ENCODE measurements around the gene KIAA0753.

The KIAA0753 gene

GRCh38 chr17:6554342-6554741, 86.2 kb downstream of the KIAA0753 start:
- Histone ChIP-seq H3K36me3 (ENCODE audit: insufficient read depth, insufficient read length, low read length) (no peaks in the 10 kb centered on the region), H3K27me3 (ENCODE audit: insufficient read depth, insufficient read length) (peaks cover 39% of the 10 kb centered on the region), H3K4me3 (ENCODE audit: insufficient read length, low read depth) (no peak overlapping the region), H3K9ac (ENCODE audit: insufficient read length, low read depth) (no peak overlapping the region), H3K4me1 (ENCODE audit: insufficient read depth, insufficient read length) (peaks cover 14% of the 10 kb centered on the region), H3K9me3 (ENCODE audit: insufficient read depth, low read length) (no peaks in the 10 kb centered on the region)
- DNase-seq (ENCODE audit: low read depth, low spot score): no peak
- TF ChIP-seq ZNF274 (IDR thresholded peaks at IDR 0.05; ENCODE audit: low read depth, low read length) (no peak), YY1 (IDR thresholded peaks at IDR 0.05; ENCODE audit: insufficient read depth, insufficient read length) (no peak), SUZ12 (IDR thresholded peaks at IDR 0.05; ENCODE audit: extremely low read depth, insufficient read depth, insufficient read length) (no peak)

GRCh38 chr17:6551869-6552531, 88.5 kb downstream of the KIAA0753 start:
- no peak overlapping the region for H3K9ac ChIP-seq (ENCODE audit: insufficient read length, low read depth)
- no peaks in the 10 kb centered on the region for H3K36me3 ChIP-seq (ENCODE audit: insufficient read depth, insufficient read length, low read length)
- TF ChIP-seq SUZ12 (IDR thresholded peaks at IDR 0.05; ENCODE audit: extremely low read depth, insufficient read depth, insufficient read length) (no peak), ZNF274 (IDR thresholded peaks at IDR 0.05; ENCODE audit: low read depth, low read length) (no peak), YY1 (IDR thresholded peaks at IDR 0.05; ENCODE audit: insufficient read depth, insufficient read length) (no peak)
- H3K4me3 ChIP-seq (ENCODE audit: insufficient read length, low read depth): no peak overlapping the region
- H3K4me1 ChIP-seq (ENCODE audit: insufficient read depth, insufficient read length): peaks cover 19% of the 10 kb centered on the region
- no peak for DNase-seq (ENCODE audit: low read depth, low spot score)
- peaks cover 24% of the 10 kb centered on the region for H3K27me3 ChIP-seq (ENCODE audit: insufficient read depth, insufficient read length)
- H3K9me3 ChIP-seq (ENCODE audit: insufficient read depth, low read length): no peaks in the 10 kb centered on the region

GRCh38 chr17:6551356-6551755, 89.2 kb downstream of the KIAA0753 start:
- DNase-seq (ENCODE audit: low read depth, low spot score): no peak
- Histone ChIP-seq H3K36me3 (ENCODE audit: insufficient read depth, insufficient read length, low read length) (no peaks in the 10 kb centered on the region), H3K27me3 (ENCODE audit: insufficient read depth, insufficient read length) (peaks cover 20% of the 10 kb centered on the region), H3K9me3 (ENCODE audit: insufficient read depth, low read length) (no peaks in the 10 kb centered on the region), H3K9ac (ENCODE audit: insufficient read length, low read depth) (no peak overlapping the region), H3K4me3 (ENCODE audit: insufficient read length, low read depth) (no peak overlapping the region), H3K4me1 (ENCODE audit: insufficient read depth, insufficient read length) (peaks cover 19% of the 10 kb centered on the region)
- TF ChIP-seq YY1 (IDR thresholded peaks at IDR 0.05; ENCODE audit: insufficient read depth, insufficient read length): no peak
- TF ChIP-seq SUZ12 (IDR thresholded peaks at IDR 0.05; ENCODE audit: extremely low read depth, insufficient read depth, insufficient read length): no peak
- TF ChIP-seq ZNF274 (IDR thresholded peaks at IDR 0.05; ENCODE audit: low read depth, low read length): no peak

- Histone ChIP-seq H3K9me3 (ENCODE audit: insufficient read depth, low read length) (no peaks in the 10 kb centered on the region), H3K27me3 (ENCODE audit: insufficient read depth, insufficient read length) (peaks cover 3% of the 10 kb centered on the region), H3K4me1 (ENCODE audit: insufficient read depth, insufficient read length) (peaks cover 19% of the 10 kb centered on the region), H3K9ac (ENCODE audit: insufficient read length, low read depth) (no peak overlapping the region), H3K36me3 (ENCODE audit: insufficient read depth, insufficient read length, low read length) (no peaks in the 10 kb centered on the region), H3K4me3 (ENCODE audit: insufficient read length, low read depth) (no peak overlapping the region)
- DNase-seq (ENCODE audit: low read depth, low spot score): no peak
- TF ChIP-seq ZNF274 (IDR thresholded peaks at IDR 0.05; ENCODE audit: low read depth, low read length) (no peak), SUZ12 (IDR thresholded peaks at IDR 0.05; ENCODE audit: extremely low read depth, insufficient read depth, insufficient read length) (no peak), YY1 (IDR thresholded peaks at IDR 0.05; ENCODE audit: insufficient read depth, insufficient read length) (no peak)
These were observed 91.0 kb downstream of the KIAA0753 start for GRCh38 chr17:6549384-6550036.

- H3K4me1 ChIP-seq (ENCODE audit: insufficient read depth, insufficient read length): peaks cover 15% of the 10 kb centered on the region
These were observed 91.8 kb downstream of the KIAA0753 start for GRCh38 chr17:6548578-6549330.

GRCh38 chr17:6548034-6548433, 92.5 kb downstream of the KIAA0753 start:
- peaks cover 17% of the 10 kb centered on the region for H3K4me1 ChIP-seq (ENCODE audit: insufficient read depth, insufficient read length)
- TF ChIP-seq YY1 (IDR thresholded peaks at IDR 0.05; ENCODE audit: insufficient read depth, insufficient read length) (no peak), SUZ12 (IDR thresholded peaks at IDR 0.05; ENCODE audit: extremely low read depth, insufficient read depth, insufficient read length) (no peak), ZNF274 (IDR thresholded peaks at IDR 0.05; ENCODE audit: low read depth, low read length) (no peak)
- H3K9me3 ChIP-seq (ENCODE audit: insufficient read depth, low read length): no peaks in the 10 kb centered on the region
- H3K36me3 ChIP-seq (ENCODE audit: insufficient read depth, insufficient read length, low read length): no peaks in the 10 kb centered on the region
- no peak overlapping the region for H3K4me3 ChIP-seq (ENCODE audit: insufficient read length, low read depth)
- H3K27me3 ChIP-seq (ENCODE audit: insufficient read depth, insufficient read length): no peaks in the 10 kb centered on the region
- H3K9ac ChIP-seq (ENCODE audit: insufficient read length, low read depth): no peak overlapping the region
- DNase-seq (ENCODE audit: low read depth, low spot score): no peak

More at GRCh38 chr17:6548578-6549330, 91.8 kb downstream of the KIAA0753 start:
- Histone ChIP-seq H3K27me3 (ENCODE audit: insufficient read depth, insufficient read length) (no peaks in the 10 kb centered on the region), H3K9ac (ENCODE audit: insufficient read length, low read depth) (no peak overlapping the region), H3K4me3 (ENCODE audit: insufficient read length, low read depth) (no peak overlapping the region), H3K9me3 (ENCODE audit: insufficient read depth, low read length) (no peaks in the 10 kb centered on the region), H3K36me3 (ENCODE audit: insufficient read depth, insufficient read length, low read length) (no peaks in the 10 kb centered on the region)
- TF ChIP-seq YY1 (IDR thresholded peaks at IDR 0.05; ENCODE audit: insufficient read depth, insufficient read length) (no peak), SUZ12 (IDR thresholded peaks at IDR 0.05; ENCODE audit: extremely low read depth, insufficient read depth, insufficient read length) (no peak), ZNF274 (IDR thresholded peaks at IDR 0.05; ENCODE audit: low read depth, low read length) (no peak)
- no peak for DNase-seq (ENCODE audit: low read depth, low spot score)

GRCh38 chr17:6547336-6547735, 93.2 kb downstream of the KIAA0753 start:
- Histone ChIP-seq H3K27me3 (ENCODE audit: insufficient read depth, insufficient read length) (no peaks in the 10 kb centered on the region), H3K4me1 (ENCODE audit: insufficient read depth, insufficient read length) (peaks cover 17% of the 10 kb centered on the region), H3K9me3 (ENCODE audit: insufficient read depth, low read length) (no peaks in the 10 kb centered on the region), H3K4me3 (ENCODE audit: insufficient read length, low read depth) (no peak overlapping the region), H3K36me3 (ENCODE audit: insufficient read depth, insufficient read length, low read length) (no peaks in the 10 kb centered on the region), H3K9ac (ENCODE audit: insufficient read length, low read depth) (no peak overlapping the region)
- TF ChIP-seq ZNF274 (IDR thresholded peaks at IDR 0.05; ENCODE audit: low read depth, low read length) (no peak), YY1 (IDR thresholded peaks at IDR 0.05; ENCODE audit: insufficient read depth, insufficient read length) (no peak), SUZ12 (IDR thresholded peaks at IDR 0.05; ENCODE audit: extremely low read depth, insufficient read depth, insufficient read length) (no peak)
- no peak for DNase-seq (ENCODE audit: low read depth, low spot score)
